ENCODE measurements around the gene KCNAB1.

The KCNAB1 gene

GRCh38 chr3:156323466-156323865, 203.1 kb downstream of the KCNAB1 start:
- FAIRE-seq, result no peak

DNA sequence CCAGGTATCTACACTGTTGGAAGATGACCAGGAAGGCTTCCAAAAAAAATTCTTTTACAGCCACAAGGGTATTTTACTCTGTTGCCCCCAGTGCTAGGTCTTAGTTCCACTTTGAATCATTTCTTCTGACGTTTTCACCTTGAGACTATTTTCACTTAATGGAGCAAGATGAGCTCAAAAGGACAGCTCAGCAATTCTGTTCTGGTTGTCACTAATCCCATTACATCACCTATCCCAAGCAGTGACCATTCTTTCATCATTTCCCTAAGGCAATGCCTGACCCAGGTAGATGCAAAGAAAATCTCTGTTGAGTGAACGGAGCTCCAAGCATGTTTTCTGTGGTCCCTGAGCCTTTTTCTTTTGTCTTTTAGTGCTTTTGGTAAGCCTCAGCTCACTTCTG, 210.0 kb downstream of the KCNAB1 start:
- FAIRE-seq, result no peak

GRCh38 chr3:156332304-156332703, 211.9 kb downstream of the KCNAB1 start:
- FAIRE-seq, result no peak

DNA sequence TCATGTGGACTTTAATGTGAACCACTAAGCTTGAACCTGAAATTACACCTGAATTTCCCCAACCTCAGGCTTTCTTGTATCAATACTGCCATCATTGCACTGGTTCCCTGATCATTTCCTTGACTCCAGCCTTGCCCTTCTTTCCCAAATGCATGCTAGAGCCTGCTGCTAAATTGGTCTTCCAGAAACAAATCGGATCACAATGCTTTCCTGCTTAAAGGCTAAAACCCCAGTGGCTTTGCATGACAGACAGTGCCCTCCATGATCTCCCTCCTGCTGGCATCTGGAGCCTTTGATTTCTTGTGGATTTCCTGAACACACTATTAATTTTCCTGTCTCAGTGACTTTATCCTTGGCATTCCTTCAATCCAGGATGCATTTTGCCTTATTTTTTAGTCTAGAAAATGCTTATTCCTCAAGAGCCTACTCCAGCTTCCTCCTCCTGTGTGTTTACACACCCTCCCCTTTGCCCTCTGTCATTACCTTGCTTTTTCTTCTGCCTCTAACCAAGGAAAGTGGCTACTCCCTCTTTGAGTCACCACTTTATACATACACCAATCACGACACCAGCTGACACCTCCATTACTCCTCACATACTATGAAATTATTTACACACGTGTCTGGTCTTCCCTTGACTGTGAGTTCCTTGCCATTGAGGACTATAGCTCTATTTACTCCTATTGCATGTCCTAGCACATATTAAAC, 214.6 kb downstream of the KCNAB1 start:
- no peak for FAIRE-seq

- FAIRE-seq, result no peak
These were observed 219.1 kb downstream of the KCNAB1 start for GRCh38 chr3:156339491-156339890.

GRCh38 chr3:156341332-156341731, 221.0 kb downstream of the KCNAB1 start:
- no peak for FAIRE-seq

DNA sequence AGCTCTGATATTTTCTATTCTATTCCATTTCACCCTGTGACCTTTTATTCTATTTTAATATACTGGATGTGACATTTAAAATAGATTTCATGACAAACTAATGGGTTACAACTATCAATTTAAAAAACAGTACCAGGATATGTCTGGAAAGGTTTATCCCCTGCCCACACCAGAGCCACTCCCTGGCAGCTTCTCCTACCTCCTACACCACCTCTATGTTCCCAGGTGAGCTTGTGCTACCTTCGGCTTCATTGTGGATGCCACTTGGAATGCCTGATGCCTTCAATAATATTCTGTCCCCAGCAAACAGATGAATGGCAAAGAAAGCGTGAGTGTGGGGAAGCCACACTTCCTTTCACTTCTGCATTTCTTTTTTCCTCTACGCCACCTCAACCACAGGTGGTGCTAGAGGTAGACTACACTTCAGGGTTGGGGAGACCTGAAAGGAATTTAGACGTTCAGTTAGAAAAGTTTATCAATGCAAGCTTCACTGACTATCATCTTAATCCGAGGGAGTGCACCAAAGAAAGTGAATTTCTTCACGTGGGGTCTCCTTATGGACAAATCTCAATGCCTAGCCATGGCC, 221.5 kb downstream of the KCNAB1 start:
- no peak for FAIRE-seq

GRCh38 chr3:156344215-156344614, 223.8 kb downstream of the KCNAB1 start:
- no peak for FAIRE-seq

DNA sequence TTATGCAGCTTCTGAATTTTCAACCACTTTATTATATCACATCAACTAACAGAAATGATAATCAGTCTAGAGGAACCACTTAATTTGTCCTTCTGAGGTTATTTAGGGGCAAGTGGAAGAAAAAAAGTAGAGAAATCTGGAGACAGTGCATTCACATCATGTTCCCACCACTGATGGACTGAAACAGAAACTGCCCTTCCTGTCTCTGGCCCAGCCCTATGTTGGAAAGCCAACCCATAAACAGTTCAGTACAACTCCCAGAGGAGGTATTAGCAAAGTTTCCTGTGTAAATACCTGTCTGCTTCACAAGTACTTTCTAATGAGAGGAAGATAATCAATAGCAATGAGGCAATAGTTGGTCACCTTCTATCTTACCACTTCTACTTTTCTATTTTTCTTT, 228.7 kb downstream of the KCNAB1 start:
- no peak for FAIRE-seq

DNA sequence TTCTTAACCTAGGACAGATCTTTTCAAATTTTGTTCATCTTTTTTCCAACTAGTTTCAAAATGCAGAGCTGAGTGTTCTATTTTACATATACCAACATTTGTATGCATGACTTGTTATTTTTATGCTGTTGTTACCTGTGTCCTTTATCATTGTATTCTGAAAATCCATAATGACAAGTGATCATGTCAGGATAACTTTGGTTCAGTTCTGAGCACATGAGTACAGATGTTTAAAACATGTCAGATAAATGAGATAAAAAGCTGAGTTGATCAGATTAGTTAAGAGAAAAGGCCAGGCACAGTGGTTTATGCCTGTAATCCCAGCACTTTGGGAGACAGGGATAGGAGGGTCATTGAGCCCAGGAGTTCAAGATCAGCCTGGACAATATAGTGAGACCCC, 229.6 kb downstream of the KCNAB1 start:
- no peak for FAIRE-seq

- FAIRE-seq, result no peak
These were observed 230.4 kb downstream of the KCNAB1 start for GRCh38 chr3:156350781-156351180.

GRCh38 chr3:156351783-156352182, 231.4 kb downstream of the KCNAB1 start:
- no peak for FAIRE-seq

- no peak for FAIRE-seq
These were observed 232.3 kb downstream of the KCNAB1 start for GRCh38 chr3:156352728-156353127.

GRCh38 chr3:156353563-156353962, 233.2 kb downstream of the KCNAB1 start:
- FAIRE-seq, result no peak

GRCh38 chr3:156356537-156357363, 236.4 kb downstream of the KCNAB1 start:
- no peak for FAIRE-seq

GRCh38 chr3:156358232-156358631, 237.9 kb downstream of the KCNAB1 start:
- FAIRE-seq, result no peak

DNA sequence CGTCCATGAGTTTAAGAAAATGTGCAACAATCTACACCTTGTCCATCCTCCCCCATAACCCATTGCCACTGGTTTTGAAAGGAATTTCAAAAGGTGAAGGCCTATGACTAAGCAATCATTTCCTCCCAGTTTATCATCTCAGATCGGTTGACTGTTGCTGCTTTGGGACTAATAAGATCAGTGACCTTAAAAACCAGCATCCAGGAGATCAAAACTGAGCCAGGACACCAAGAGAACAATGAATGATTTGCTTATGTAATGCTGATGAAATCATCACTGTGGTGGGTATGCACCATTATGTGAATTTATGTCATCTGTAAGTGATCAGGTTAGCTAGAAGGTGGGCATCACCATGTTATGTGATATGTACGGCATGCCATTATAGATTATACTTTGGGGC, 239.0 kb downstream of the KCNAB1 start:
- no peak for FAIRE-seq

- no peak for FAIRE-seq
These were observed 239.7 kb downstream of the KCNAB1 start for GRCh38 chr3:156360083-156360482.

GRCh38 chr3:156360963-156361362, 240.6 kb downstream of the KCNAB1 start:
- FAIRE-seq, result no peak

DNA sequence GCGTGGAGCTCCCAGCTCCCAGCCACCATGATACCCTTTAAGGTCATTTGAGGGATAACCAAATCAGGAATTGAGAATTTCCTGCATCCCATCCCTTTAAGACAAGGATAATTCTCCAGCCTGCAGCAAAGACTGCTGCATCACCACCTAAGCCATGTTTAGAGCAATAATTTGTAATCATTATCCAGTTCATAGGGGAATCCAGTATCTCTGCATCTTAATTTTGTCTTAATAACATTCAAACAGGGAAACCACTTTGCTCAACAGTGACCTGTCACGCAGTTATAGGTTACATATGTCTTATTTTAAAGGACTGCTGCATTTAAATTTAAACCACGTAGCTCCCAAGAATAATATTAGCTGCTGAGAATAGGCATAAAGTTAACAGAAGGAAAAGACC, 246.2 kb downstream of the KCNAB1 start:
- FAIRE-seq, result no peak

GRCh38 chr3:156368189-156368588, 247.8 kb downstream of the KCNAB1 start:
- no peak for FAIRE-seq

DNA sequence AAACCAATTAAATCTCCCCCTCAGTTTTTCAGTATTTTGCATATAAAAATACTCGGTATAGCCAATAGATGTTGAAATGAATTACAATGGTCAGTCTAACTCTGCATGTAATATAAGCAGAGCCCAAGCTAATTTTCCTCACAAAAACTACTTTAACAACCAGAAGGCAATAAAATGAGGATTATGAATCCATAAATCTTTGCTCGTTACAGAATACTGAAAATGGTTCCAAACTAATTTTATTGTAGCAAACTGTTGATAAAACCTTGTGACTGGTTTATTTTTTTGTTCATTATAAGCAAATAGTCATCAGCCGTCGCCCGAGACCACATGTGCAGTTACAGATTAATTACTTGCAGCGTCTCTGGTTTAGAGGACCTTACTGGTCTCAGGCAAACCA, 251.3 kb downstream of the KCNAB1 start:
- FAIRE-seq, result no peak

GRCh38 chr3:156373095-156373494, 252.7 kb downstream of the KCNAB1 start:
- FAIRE-seq, result no peak

GRCh38 chr3:156373654-156374053, 253.3 kb downstream of the KCNAB1 start:
- FAIRE-seq, result no peak
